ENCODE data around the gene PTPRT. TPM values are rescaled to one million over a fixed set of nuclear protein-coding genes. Genes with fewer than 3 reads are reported as not detected.

PTPRT gene
- total RNA-seq, 4 donors from 2014 or later, result 0.63 to 2.2 (median 1.8) TPM

- no peak for TF ChIP-seq CTCF (IDR thresholded peaks at IDR 0.05)
- DNase-seq (ENCODE audit: low spot score) (no peak), ATAC-seq (ENCODE audit: low FRiP score) (no peak)
Measured at GRCh38 chr20:42747765-42748411, 441.8 kb downstream of the PTPRT start.

GRCh38 chr20:42744756-42745465, 444.8 kb downstream of the PTPRT start:
- TF ChIP-seq CTCF (IDR thresholded peaks at IDR 0.05), result no peak
- no peak for DNase-seq (ENCODE audit: low spot score)
- ATAC-seq (ENCODE audit: low FRiP score), result no peak

GRCh38 chr20:42742926-42743325, 446.8 kb downstream of the PTPRT start:
- TF ChIP-seq CTCF (IDR thresholded peaks at IDR 0.05), result no peak
- ATAC-seq (ENCODE audit: low FRiP score) (no peak), DNase-seq (ENCODE audit: low spot score) (no peak)

GRCh38 chr20:42741906-42742305, 447.8 kb downstream of the PTPRT start:
- ATAC-seq (ENCODE audit: low FRiP score) (no peak), DNase-seq (ENCODE audit: low spot score) (no peak)
- TF ChIP-seq CTCF (IDR thresholded peaks at IDR 0.05), result no peak

GRCh38 chr20:42740226-42740870, 449.4 kb downstream of the PTPRT start:
- DNase-seq (ENCODE audit: low spot score) (no peak), ATAC-seq (ENCODE audit: low FRiP score) (no peak)
- TF ChIP-seq CTCF (IDR thresholded peaks at IDR 0.05), result no peak

GRCh38 chr20:42739683-42740082, 450.0 kb downstream of the PTPRT start:
- no peak for DNase-seq (ENCODE audit: low spot score)
- no peak for TF ChIP-seq CTCF (IDR thresholded peaks at IDR 0.05)
- ATAC-seq (ENCODE audit: low FRiP score), result no peak
